Vagina (tissue), 2 donors: Measurements from ENCODE around the gene RPH3AL. TPM values are rescaled to one million over a fixed set of nuclear protein-coding genes. Genes with fewer than 3 reads are reported as not detected.

ENCODE experiments used
- DNase-seq, 2 donors: peaks; one replicate each; pipeline ENCODE4 v3.0.0-alpha.2; 2017; ENCODE audit errors: extremely low spot score in 2 of 2
- H3K27ac ChIP-seq: fragments of 200-600 bp; sonication (generic); one replicate; pipeline ENCODE4 v1.5.1; 2019
- H3K27me3 ChIP-seq: fragments of 200-600 bp; sonication (generic); one replicate; pipeline ENCODE4 v1.5.1; 2019
- H3K36me3 ChIP-seq, 2 donors: fragments of 200-600 bp; sonication (generic); one replicate each; pipeline ENCODE4 v1.5.1; 2017 to 2019
- H3K4me1 ChIP-seq: fragments of 200-600 bp; sonication (generic); one replicate; pipeline ENCODE4 v1.5.1; 2019
- H3K4me3 ChIP-seq, 2 donors: fragments of 200-600 bp; sonication (generic); 1 replicate in 1 of 2; 2 replicates in 1 of 2; pipeline ENCODE4 v1.5.1; 2016 to 2019
- H3K9me3 ChIP-seq: fragments of 200-600 bp; sonication (generic); one replicate; pipeline ENCODE4 v1.5.1; 2019
- POLR2A ChIP-seq, 2 donors: fragments of 450-650 bp; IDR thresholded peaks; one replicate each; pipeline ENCODE4 v1.6.1; 2017; ENCODE audit warnings: antibody characterized with exemption in 2 of 2, mild to moderate bottlenecking in 2 of 2, moderate library complexity in 2 of 2
- POLR2AphosphoS5 ChIP-seq, 2 donors: sonication (generic); formaldehyde crosslinking; IDR thresholded peaks; one replicate each; pipeline ENCODE4 v1.9.0; 2017; ENCODE audit warnings: antibody characterized with exemption in 2 of 2, mild to moderate bottlenecking in 2 of 2, low read depth in 1 of 2; ENCODE audit not compliant: insufficient read depth in 1 of 2
- intact Hi-C: fragments of 100-400 bp; cut with DNase I; formaldehyde crosslinking; loops from one replicate; pipeline ENCODE4 v1.15.1; 2023
- total RNA-seq: library from RNA; depleted of rRNA; stranded (reverse); fragments of >200 nt; gene quantifications from one replicate; pipeline ENCODE4 v1.2.3, GENCODE V29; 2016
- TF ChIP-seq, protein P1 (sequence below), 3 experiments: fragments of 450-650 bp in 2 of 3; fragments of 200-600 bp in 1 of 3; sonication (generic) in 1 of 3; IDR thresholded peaks; one replicate each; pipeline ENCODE4 v1.5.1; 2017 to 2019; ENCODE audit warnings: antibody characterized with exemption in 3 of 3, mild to moderate bottlenecking in 2 of 3, moderate library complexity in 2 of 3

RPH3AL gene
- total RNA-seq, 1 donor from 2014 or later: 43.5 TPM

DNA sequence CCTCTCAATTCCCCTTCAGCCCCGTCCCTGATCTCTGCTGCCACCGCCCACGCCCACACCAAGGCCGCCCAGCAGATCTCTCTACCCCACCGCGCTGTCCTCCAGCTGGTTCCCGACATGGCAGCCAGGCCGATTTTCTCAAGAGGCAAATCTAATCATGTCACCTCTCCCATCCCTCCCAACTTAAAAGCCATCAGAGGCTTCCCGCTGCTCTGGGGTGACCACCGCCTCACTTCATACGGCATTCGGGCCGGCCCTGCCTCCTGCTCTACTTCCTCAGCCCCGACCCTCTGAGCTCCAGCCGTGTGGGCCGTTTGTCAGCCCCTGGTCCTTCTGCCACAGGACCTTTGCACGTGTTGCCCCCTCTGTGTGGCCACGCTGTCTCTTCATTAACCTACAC is 63.2 kb downstream of the RPH3AL start:
- Histone ChIP-seq H3K4me1 (no peaks in the 10 kb centered on the region), H3K36me3 (no peaks in the 10 kb centered on the region), H3K4me3 (no peak overlapping the region), H3K27ac (no peak overlapping the region), H3K27me3 (no peaks in the 10 kb centered on the region), H3K9me3 (no peaks in the 10 kb centered on the region)
- no peak for DNase-seq
- intact Hi-C loops: no loop called here
- TF ChIP-seq, protein P1, sequence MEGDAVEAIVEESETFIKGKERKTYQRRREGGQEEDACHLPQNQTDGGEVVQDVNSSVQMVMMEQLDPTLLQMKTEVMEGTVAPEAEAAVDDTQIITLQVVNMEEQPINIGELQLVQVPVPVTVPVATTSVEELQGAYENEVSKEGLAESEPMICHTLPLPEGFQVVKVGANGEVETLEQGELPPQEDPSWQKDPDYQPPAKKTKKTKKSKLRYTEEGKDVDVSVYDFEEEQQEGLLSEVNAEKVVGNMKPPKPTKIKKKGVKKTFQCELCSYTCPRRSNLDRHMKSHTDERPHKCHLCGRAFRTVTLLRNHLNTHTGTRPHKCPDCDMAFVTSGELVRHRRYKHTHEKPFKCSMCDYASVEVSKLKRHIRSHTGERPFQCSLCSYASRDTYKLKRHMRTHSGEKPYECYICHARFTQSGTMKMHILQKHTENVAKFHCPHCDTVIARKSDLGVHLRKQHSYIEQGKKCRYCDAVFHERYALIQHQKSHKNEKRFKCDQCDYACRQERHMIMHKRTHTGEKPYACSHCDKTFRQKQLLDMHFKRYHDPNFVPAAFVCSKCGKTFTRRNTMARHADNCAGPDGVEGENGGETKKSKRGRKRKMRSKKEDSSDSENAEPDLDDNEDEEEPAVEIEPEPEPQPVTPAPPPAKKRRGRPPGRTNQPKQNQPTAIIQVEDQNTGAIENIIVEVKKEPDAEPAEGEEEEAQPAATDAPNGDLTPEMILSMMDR (IDR thresholded peaks at IDR 0.05): no peak
- TF ChIP-seq POLR2A (IDR thresholded peaks at IDR 0.05): no peak
- TF ChIP-seq POLR2AphosphoS5 (IDR thresholded peaks at IDR 0.05; ENCODE audit: insufficient read depth in 1 of 2, low read depth in 1 of 2): no peak

DNA sequence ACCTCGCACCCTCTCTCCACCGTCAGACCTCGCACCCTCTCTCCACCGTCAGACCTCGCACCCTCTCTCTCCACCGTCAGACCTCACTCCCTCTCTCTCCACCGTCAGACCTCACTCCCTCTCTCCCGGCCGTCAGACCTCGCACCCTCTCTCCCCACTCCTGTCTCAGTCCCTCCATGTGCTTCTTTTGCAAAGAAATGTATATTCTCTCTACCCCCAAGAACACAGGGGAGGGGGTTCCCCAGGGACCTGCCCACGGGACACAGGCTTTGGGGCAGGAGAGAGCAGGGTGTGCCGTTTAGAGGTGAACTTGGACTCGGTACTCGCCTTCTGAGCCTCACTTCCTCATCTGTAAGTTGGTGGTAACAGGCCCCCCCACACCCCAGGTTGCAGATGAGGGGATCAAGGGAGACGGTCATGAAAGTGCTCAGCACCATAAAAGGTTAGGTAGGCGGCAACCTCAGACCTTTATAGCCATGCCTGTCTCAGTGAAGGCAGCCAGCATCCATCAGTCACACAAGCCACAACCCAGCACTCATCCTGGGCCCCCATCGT is 63.7 kb downstream of the RPH3AL start:
- H3K4me3 ChIP-seq: no peak overlapping the region
- no peaks in the 10 kb centered on the region for H3K4me1 ChIP-seq
- no peak overlapping the region for H3K27ac ChIP-seq
- TF ChIP-seq, protein P1 (IDR thresholded peaks at IDR 0.05): no peak
- TF ChIP-seq POLR2A (IDR thresholded peaks at IDR 0.05) (no peak), POLR2AphosphoS5 (IDR thresholded peaks at IDR 0.05; ENCODE audit: insufficient read depth in 1 of 2, low read depth in 1 of 2) (no peak)
- H3K36me3 ChIP-seq: no peaks in the 10 kb centered on the region
- intact Hi-C loops: no loop called here
- H3K9me3 ChIP-seq: no peaks in the 10 kb centered on the region
- DNase-seq: no peak
- H3K27me3 ChIP-seq: no peaks in the 10 kb centered on the region

DNA sequence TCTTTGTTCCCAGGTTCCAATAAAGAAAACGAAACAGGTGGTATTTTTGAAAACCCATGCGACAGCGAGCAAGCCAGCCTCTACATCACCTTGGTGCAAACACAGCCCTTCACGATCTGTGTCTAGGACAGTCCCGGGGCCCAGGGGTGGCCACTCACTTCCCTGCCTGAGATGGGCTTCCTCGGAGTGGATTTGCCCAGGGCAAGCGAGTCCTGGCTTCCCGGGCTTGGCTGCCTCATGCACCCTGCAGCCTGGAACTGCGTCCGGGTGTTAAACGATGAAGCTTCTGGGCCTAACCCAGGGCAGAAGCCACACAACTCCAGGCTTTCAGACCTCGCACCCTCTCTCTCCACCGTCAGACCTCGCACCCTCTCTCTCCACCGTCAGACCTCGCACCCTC is 66.0 kb downstream of the RPH3AL start:
- TF ChIP-seq, protein P1 (IDR thresholded peaks at IDR 0.05): no peak
- TF ChIP-seq POLR2AphosphoS5 (IDR thresholded peaks at IDR 0.05; ENCODE audit: insufficient read depth in 1 of 2, low read depth in 1 of 2): no peak
- TF ChIP-seq POLR2A (IDR thresholded peaks at IDR 0.05): no peak
- no peak overlapping the region for H3K4me3 ChIP-seq
- intact Hi-C loops: no loop called here
- H3K27ac ChIP-seq: no peak overlapping the region
- H3K27me3 ChIP-seq: no peaks in the 10 kb centered on the region
- H3K4me1 ChIP-seq: no peaks in the 10 kb centered on the region
- no peaks in the 10 kb centered on the region for H3K9me3 ChIP-seq
- no peaks in the 10 kb centered on the region for H3K36me3 ChIP-seq
- DNase-seq: no peak

DNA sequence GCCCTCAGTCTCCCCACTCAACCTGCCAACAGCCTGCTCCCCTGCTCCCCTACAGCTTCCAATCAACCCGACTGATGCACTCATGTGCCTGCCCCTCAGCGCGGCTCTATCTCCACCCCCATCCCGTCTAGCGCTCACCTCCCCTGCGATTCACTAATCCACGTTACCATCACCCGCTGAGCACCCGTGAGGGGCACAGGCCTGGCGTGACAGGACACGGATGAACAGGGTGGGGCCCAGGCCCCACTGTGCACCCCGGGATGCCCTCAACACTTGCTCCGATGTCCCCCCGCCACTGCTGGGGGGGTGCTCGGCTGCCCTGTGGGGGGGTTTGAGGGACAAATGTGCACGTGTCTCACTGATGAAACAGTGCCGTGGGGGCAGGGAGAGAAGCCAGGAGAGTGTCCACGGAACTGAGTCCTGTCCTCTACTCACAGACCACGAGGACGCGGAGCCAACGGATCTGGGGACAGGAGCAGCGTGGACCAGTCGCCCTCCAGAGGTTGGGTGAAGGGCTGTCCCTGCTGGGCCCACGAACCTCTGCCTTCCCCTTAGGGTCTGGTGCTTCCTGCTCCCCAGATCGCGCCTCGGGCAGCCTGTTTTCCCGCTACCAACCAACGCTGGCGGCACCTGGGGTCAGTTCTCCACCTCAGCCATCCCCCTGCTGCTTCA is 66.7 kb downstream of the RPH3AL start:
- no peak for DNase-seq
- H3K27ac ChIP-seq: no peak overlapping the region
- no peaks in the 10 kb centered on the region for H3K4me1 ChIP-seq
- intact Hi-C loops: no loop called here
- no peak overlapping the region for H3K4me3 ChIP-seq
- no peaks in the 10 kb centered on the region for H3K9me3 ChIP-seq
- H3K36me3 ChIP-seq: no peaks in the 10 kb centered on the region
- TF ChIP-seq POLR2A (IDR thresholded peaks at IDR 0.05) (no peak), POLR2AphosphoS5 (IDR thresholded peaks at IDR 0.05; ENCODE audit: insufficient read depth in 1 of 2, low read depth in 1 of 2) (no peak)
- TF ChIP-seq, protein P1 (IDR thresholded peaks at IDR 0.05): no peak
- H3K27me3 ChIP-seq: no peaks in the 10 kb centered on the region

DNA sequence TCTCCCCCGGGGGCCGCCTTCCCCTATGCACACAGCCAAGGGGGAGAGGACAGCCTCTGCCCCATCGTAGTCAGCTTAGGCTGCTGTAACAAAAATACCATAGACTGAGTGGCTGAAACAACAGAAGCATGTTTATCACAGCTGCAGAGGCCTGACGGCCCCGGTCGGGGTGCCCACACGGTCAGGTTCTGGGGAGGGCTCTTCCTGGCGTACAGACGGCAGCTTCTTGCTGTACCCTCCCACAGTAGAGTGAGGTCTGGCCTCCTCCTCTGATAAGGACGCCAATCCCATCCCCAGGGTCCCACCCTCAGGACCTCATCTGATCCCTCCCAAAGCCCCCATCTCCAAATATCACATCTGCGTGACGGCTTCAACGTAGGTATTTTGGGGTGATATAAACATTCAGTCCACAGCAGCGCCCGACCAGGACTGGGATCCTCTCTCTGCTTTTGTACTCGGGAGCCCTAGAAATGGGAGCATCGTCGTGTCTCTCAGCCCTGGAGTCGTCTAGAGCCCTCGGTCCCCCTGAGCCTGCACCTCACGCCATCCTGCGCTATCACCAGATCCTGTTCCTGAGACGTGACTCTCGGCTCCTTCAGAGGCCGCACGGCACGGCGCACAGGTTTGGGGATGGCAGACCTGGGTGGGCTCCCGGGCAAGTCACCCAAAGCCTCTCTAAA is 67.8 kb downstream of the RPH3AL start:
- TF ChIP-seq, protein P1 (IDR thresholded peaks at IDR 0.05): no peak
- TF ChIP-seq POLR2AphosphoS5 (IDR thresholded peaks at IDR 0.05; ENCODE audit: insufficient read depth in 1 of 2, low read depth in 1 of 2) (no peak), POLR2A (IDR thresholded peaks at IDR 0.05) (no peak)
- no peak overlapping the region for H3K27ac ChIP-seq
- H3K9me3 ChIP-seq: no peaks in the 10 kb centered on the region
- DNase-seq: no peak
- no peaks in the 10 kb centered on the region for H3K4me1 ChIP-seq
- H3K4me3 ChIP-seq: no peak overlapping the region
- no peaks in the 10 kb centered on the region for H3K27me3 ChIP-seq
- intact Hi-C loops: no loop called here
- H3K36me3 ChIP-seq: no peaks in the 10 kb centered on the region
